Loucy (cell line): ENCODE data around the gene CACHD1.

Source experiments
- H2AFZ ChIP-seq: fragments of 200-600 bp; sonication (generic); 2 replicates; pipeline ENCODE4 v1.6.0; 2016; ENCODE audit warnings: antibody characterized with exemption, mild to moderate bottlenecking, low read length, moderate library complexity
- H3F3A ChIP-seq: fragments of 200-600 bp; 2 replicates; pipeline ENCODE4 v1.6.0; 2016; ENCODE audit warnings: antibody characterized with exemption, low read depth, mild to moderate bottlenecking
- H3K27me3 ChIP-seq: fragments of 200-600 bp; sonication (generic); 2 replicates; pipeline ENCODE4 v1.6.1; 2014; ENCODE audit warnings: low read length, mild to moderate bottlenecking; ENCODE audit not compliant: insufficient read depth, poor library complexity, severe bottlenecking
- H3K36me3 ChIP-seq: fragments of 200-600 bp; sonication (generic); 2 replicates; pipeline ENCODE4 v1.6.1; 2016; ENCODE audit warnings: low read length; ENCODE audit not compliant: insufficient read depth
- H3K4me1 ChIP-seq: fragments of 200-600 bp; sonication (generic); 2 replicates; pipeline ENCODE4 v1.5.1; 2014; ENCODE audit warnings: low read length, mild to moderate bottlenecking; ENCODE audit not compliant: insufficient read depth, poor library complexity, severe bottlenecking
- H3K4me2 ChIP-seq: fragments of 200-600 bp; sonication (generic); 2 replicates; pipeline ENCODE4 v1.6.0; 2014; ENCODE audit warnings: antibody characterized with exemption, low read length, low read depth, mild to moderate bottlenecking; ENCODE audit not compliant: poor library complexity, severe bottlenecking
- H3K4me3 ChIP-seq: fragments of 200-600 bp; sonication (generic); 2 replicates; pipeline ENCODE4 v1.5.1; 2014; ENCODE audit warnings: low read length, mild to moderate bottlenecking, mixed read lengths; ENCODE audit not compliant: poor library complexity, severe bottlenecking
- H3K79me2 ChIP-seq: fragments of 200-600 bp; sonication (generic); 2 replicates; pipeline ENCODE4 v1.6.1; 2014; ENCODE audit warnings: low read length; ENCODE audit not compliant: insufficient read depth
- H3K9ac ChIP-seq: fragments of 200-600 bp; sonication (generic); 2 replicates; pipeline ENCODE4 v1.6.0; 2014; ENCODE audit warnings: mild to moderate bottlenecking, low read depth, low read length, moderate library complexity; ENCODE audit not compliant: poor library complexity, severe bottlenecking
- H3K9me2 ChIP-seq: fragments of 200-600 bp; sonication (generic); replicated peaks from 2 replicates; pipeline ENCODE4 v1.6.1; 2016; ENCODE audit warnings: low read depth, low read length, mixed read lengths
- H3K9me3 ChIP-seq: fragments of 200-600 bp; sonication (generic); 2 replicates; pipeline ENCODE4 v1.6.1; 2014; ENCODE audit warnings: mild to moderate bottlenecking, antibody characterized with exemption, low read length, low read depth; ENCODE audit not compliant: insufficient read depth
- H4K20me1 ChIP-seq: fragments of 200-600 bp; sonication (generic); 2 replicates; pipeline ENCODE4 v1.6.0; 2014; ENCODE audit warnings: antibody characterized with exemption, low read length, mild to moderate bottlenecking; ENCODE audit not compliant: insufficient read depth, poor library complexity, severe bottlenecking
- CTCF ChIP-seq: fragments of 200-600 bp; sonication (generic); conservative IDR thresholded peaks from 2 replicates; pipeline ENCODE4 v1.5.1; 2014; ENCODE audit warnings: mild to moderate bottlenecking, antibody characterized with exemption, low read length
- EZH2phosphoT487 ChIP-seq: fragments of 200-600 bp; IDR thresholded peaks from 2 replicates; pipeline ENCODE4 v1.6.1; 2018; ENCODE audit warnings: antibody characterized with exemption, mild to moderate bottlenecking, moderate library complexity, borderline replicate concordance

The CACHD1 gene

GRCh38 chr1:64590316-64590715, 120.4 kb downstream of the CACHD1 start:
- Histone ChIP-seq H3K4me2 (no peak overlapping the region), H3K9me3 (no peaks in the 10 kb centered on the region)

GRCh38 chr1:64594446-64594845, 124.5 kb downstream of the CACHD1 start:
- H4K20me1 ChIP-seq: no peaks in the 10 kb centered on the region
- H3K36me3 ChIP-seq: no peaks in the 10 kb centered on the region
- no peak overlapping the region for H3K4me2 ChIP-seq
- no peak overlapping the region for H3K9ac ChIP-seq
- no peaks in the 10 kb centered on the region for H3K9me3 ChIP-seq
- H3K27me3 ChIP-seq: no peaks in the 10 kb centered on the region
- H3F3A ChIP-seq: no peaks in the 10 kb centered on the region
- H2AFZ ChIP-seq: no peak overlapping the region
- no peak overlapping the region for H3K4me3 ChIP-seq
- no peak for TF ChIP-seq CTCF
- no peak for TF ChIP-seq EZH2phosphoT487
- H3K79me2 ChIP-seq: no peaks in the 10 kb centered on the region
- H3K4me1 ChIP-seq: no peaks in the 10 kb centered on the region
- no peaks in the 10 kb centered on the region for H3K9me2 ChIP-seq

More at GRCh38 chr1:64590316-64590715, 120.4 kb downstream of the CACHD1 start:
- H3K27me3 ChIP-seq: no peaks in the 10 kb centered on the region
- H2AFZ ChIP-seq: no peak overlapping the region
- H3K4me1 ChIP-seq: peaks cover 4% of the 10 kb centered on the region
- TF ChIP-seq CTCF (no peak), EZH2phosphoT487 (no peak)
- no peak overlapping the region for H3K4me3 ChIP-seq
- no peaks in the 10 kb centered on the region for H3K79me2 ChIP-seq
- H3F3A ChIP-seq: no peaks in the 10 kb centered on the region
- no peak overlapping the region for H3K9ac ChIP-seq
- no peaks in the 10 kb centered on the region for H4K20me1 ChIP-seq
- H3K36me3 ChIP-seq: no peaks in the 10 kb centered on the region
- no peaks in the 10 kb centered on the region for H3K9me2 ChIP-seq

GRCh38 chr1:64595871-64596515, 126.1 kb downstream of the CACHD1 start:
- H3K9ac ChIP-seq: no peak overlapping the region
- no peak overlapping the region for H3K4me2 ChIP-seq
- TF ChIP-seq EZH2phosphoT487: no peak
- no peak for TF ChIP-seq CTCF
- H3K9me2 ChIP-seq: no peaks in the 10 kb centered on the region
- H3K27me3 ChIP-seq: no peaks in the 10 kb centered on the region
- H4K20me1 ChIP-seq: no peaks in the 10 kb centered on the region
- H3K36me3 ChIP-seq: peaks cover 10% of the 10 kb centered on the region; the same call in 1 of the 2 replicates
- H3K9me3 ChIP-seq: no peaks in the 10 kb centered on the region
- H2AFZ ChIP-seq: no peak overlapping the region
- no peaks in the 10 kb centered on the region for H3F3A ChIP-seq
- no peak overlapping the region for H3K4me3 ChIP-seq
- no peaks in the 10 kb centered on the region for H3K79me2 ChIP-seq
- H3K4me1 ChIP-seq: no peaks in the 10 kb centered on the region
